Measurements from ENCODE around the gene ENTHD1.

The ENTHD1 gene

GRCh38 chr22:39797528-39798147 lies 95.9 kb downstream of the ENTHD1 start:
- no peak overlapping the region for H2AFZ ChIP-seq (ENCODE audit: low read length, unreplicated experiment)
- H3K4me3 ChIP-seq (ENCODE audit: low read depth, low read length) = no peak overlapping the region
- H3K36me3 ChIP-seq (ENCODE audit: insufficient read depth, low read length) = no peaks in the 10 kb centered on the region
- H3K4me1 ChIP-seq (ENCODE audit: control insufficient read depth, insufficient read depth, low read length, unreplicated experiment) = no peaks in the 10 kb centered on the region
- no peaks in the 10 kb centered on the region for H3K79me2 ChIP-seq (ENCODE audit: control insufficient read depth, insufficient read depth, low read length, unreplicated experiment)
- H3K27ac ChIP-seq (ENCODE audit: low read depth, low read length) = no peak overlapping the region
- peaks cover 31% of the 10 kb centered on the region; the same call in 1 of the 2 replicates for H3K27me3 ChIP-seq (ENCODE audit: insufficient read depth, low read length)

- Histone ChIP-seq H3K4me1 (ENCODE audit: control insufficient read depth, insufficient read depth, low read length, unreplicated experiment) (no peaks in the 10 kb centered on the region), H3K79me2 (ENCODE audit: control insufficient read depth, insufficient read depth, low read length, unreplicated experiment) (no peaks in the 10 kb centered on the region), H3K27me3 (ENCODE audit: insufficient read depth, low read length) (peaks cover 25% of the 10 kb centered on the region; the same call in 1 of the 2 replicates), H3K4me3 (ENCODE audit: low read depth, low read length) (no peak overlapping the region), H3K36me3 (ENCODE audit: insufficient read depth, low read length) (no peaks in the 10 kb centered on the region), H2AFZ (ENCODE audit: low read length, unreplicated experiment) (no peak overlapping the region), H3K27ac (ENCODE audit: low read depth, low read length) (no peak overlapping the region)
Observed at GRCh38 chr22:39789788-39790187, 103.8 kb downstream of the ENTHD1 start.

GRCh38 chr22:39785232-39785631 lies 108.3 kb downstream of the ENTHD1 start:
- Histone ChIP-seq H2AFZ (ENCODE audit: low read length, unreplicated experiment) (no peak overlapping the region), H3K79me2 (ENCODE audit: control insufficient read depth, insufficient read depth, low read length, unreplicated experiment) (no peaks in the 10 kb centered on the region), H3K4me1 (ENCODE audit: control insufficient read depth, insufficient read depth, low read length, unreplicated experiment) (no peaks in the 10 kb centered on the region), H3K27ac (ENCODE audit: low read depth, low read length) (no peak overlapping the region), H3K4me3 (ENCODE audit: low read depth, low read length) (no peak overlapping the region), H3K27me3 (ENCODE audit: insufficient read depth, low read length) (peaks cover 33% of the 10 kb centered on the region), H3K36me3 (ENCODE audit: insufficient read depth, low read length) (no peaks in the 10 kb centered on the region)

GRCh38 chr22:39777716-39778454 lies 115.7 kb downstream of the ENTHD1 start:
- H3K36me3 ChIP-seq (ENCODE audit: insufficient read depth, low read length) = no peaks in the 10 kb centered on the region
- no peaks in the 10 kb centered on the region for H3K4me1 ChIP-seq (ENCODE audit: control insufficient read depth, insufficient read depth, low read length, unreplicated experiment)
- H3K27me3 ChIP-seq (ENCODE audit: insufficient read depth, low read length) = peaks cover 57% of the 10 kb centered on the region
- no peak overlapping the region for H2AFZ ChIP-seq (ENCODE audit: low read length, unreplicated experiment)
- no peak overlapping the region for H3K27ac ChIP-seq (ENCODE audit: low read depth, low read length)
- no peak overlapping the region for H3K4me3 ChIP-seq (ENCODE audit: low read depth, low read length)
- H3K79me2 ChIP-seq (ENCODE audit: control insufficient read depth, insufficient read depth, low read length, unreplicated experiment) = no peaks in the 10 kb centered on the region

GRCh38 chr22:39776295-39777009 lies 117.1 kb downstream of the ENTHD1 start:
- Histone ChIP-seq H3K4me1 (ENCODE audit: control insufficient read depth, insufficient read depth, low read length, unreplicated experiment) (no peaks in the 10 kb centered on the region), H3K79me2 (ENCODE audit: control insufficient read depth, insufficient read depth, low read length, unreplicated experiment) (no peaks in the 10 kb centered on the region), H3K36me3 (ENCODE audit: insufficient read depth, low read length) (no peaks in the 10 kb centered on the region), H2AFZ (ENCODE audit: low read length, unreplicated experiment) (no peak overlapping the region), H3K27me3 (ENCODE audit: insufficient read depth, low read length) (peaks cover 60% of the 10 kb centered on the region), H3K4me3 (ENCODE audit: low read depth, low read length) (no peak overlapping the region), H3K27ac (ENCODE audit: low read depth, low read length) (no peak overlapping the region)

GRCh38 chr22:39773976-39774539 lies 119.5 kb downstream of the ENTHD1 start:
- Histone ChIP-seq H3K4me1 (ENCODE audit: control insufficient read depth, insufficient read depth, low read length, unreplicated experiment) (no peaks in the 10 kb centered on the region), H3K36me3 (ENCODE audit: insufficient read depth, low read length) (no peaks in the 10 kb centered on the region), H2AFZ (ENCODE audit: low read length, unreplicated experiment) (no peak overlapping the region), H3K27ac (ENCODE audit: low read depth, low read length) (no peak overlapping the region), H3K79me2 (ENCODE audit: control insufficient read depth, insufficient read depth, low read length, unreplicated experiment) (no peaks in the 10 kb centered on the region), H3K27me3 (ENCODE audit: insufficient read depth, low read length) (peaks cover 63% of the 10 kb centered on the region), H3K4me3 (ENCODE audit: low read depth, low read length) (no peak overlapping the region)

- peaks cover 63% of the 10 kb centered on the region for H3K27me3 ChIP-seq (ENCODE audit: insufficient read depth, low read length)
- H3K36me3 ChIP-seq (ENCODE audit: insufficient read depth, low read length) = no peaks in the 10 kb centered on the region
- H3K4me1 ChIP-seq (ENCODE audit: control insufficient read depth, insufficient read depth, low read length, unreplicated experiment) = no peaks in the 10 kb centered on the region
- no peak overlapping the region for H3K27ac ChIP-seq (ENCODE audit: low read depth, low read length)
- no peak overlapping the region for H2AFZ ChIP-seq (ENCODE audit: low read length, unreplicated experiment)
- no peak overlapping the region for H3K4me3 ChIP-seq (ENCODE audit: low read depth, low read length)
- H3K79me2 ChIP-seq (ENCODE audit: control insufficient read depth, insufficient read depth, low read length, unreplicated experiment) = no peaks in the 10 kb centered on the region
Observed at GRCh38 chr22:39773503-39773902, 120.1 kb downstream of the ENTHD1 start.

GRCh38 chr22:39771486-39771885 lies 122.1 kb downstream of the ENTHD1 start:
- Histone ChIP-seq H3K36me3 (ENCODE audit: insufficient read depth, low read length) (no peaks in the 10 kb centered on the region), H3K79me2 (ENCODE audit: control insufficient read depth, insufficient read depth, low read length, unreplicated experiment) (no peaks in the 10 kb centered on the region), H3K27me3 (ENCODE audit: insufficient read depth, low read length) (peaks cover 75% of the 10 kb centered on the region), H3K4me3 (ENCODE audit: low read depth, low read length) (no peak overlapping the region), H3K27ac (ENCODE audit: low read depth, low read length) (no peak overlapping the region), H2AFZ (ENCODE audit: low read length, unreplicated experiment) (no peak overlapping the region), H3K4me1 (ENCODE audit: control insufficient read depth, insufficient read depth, low read length, unreplicated experiment) (no peaks in the 10 kb centered on the region)

GRCh38 chr22:39765661-39766060 lies 127.9 kb downstream of the ENTHD1 start:
- H3K27me3 ChIP-seq (ENCODE audit: insufficient read depth, low read length) = peaks cover 40% of the 10 kb centered on the region

GRCh38 chr22:39765046-39765445 lies 128.5 kb downstream of the ENTHD1 start:
- Histone ChIP-seq H3K27me3 (ENCODE audit: insufficient read depth, low read length) (peaks cover 43% of the 10 kb centered on the region), H3K4me3 (ENCODE audit: low read depth, low read length) (no peak overlapping the region), H2AFZ (ENCODE audit: low read length, unreplicated experiment) (no peak overlapping the region), H3K27ac (ENCODE audit: low read depth, low read length) (no peak overlapping the region), H3K79me2 (ENCODE audit: control insufficient read depth, insufficient read depth, low read length, unreplicated experiment) (no peaks in the 10 kb centered on the region), H3K36me3 (ENCODE audit: insufficient read depth, low read length) (no peaks in the 10 kb centered on the region), H3K4me1 (ENCODE audit: control insufficient read depth, insufficient read depth, low read length, unreplicated experiment) (no peaks in the 10 kb centered on the region)

More at GRCh38 chr22:39765661-39766060, 127.9 kb downstream of the ENTHD1 start:
- H3K36me3 ChIP-seq (ENCODE audit: insufficient read depth, low read length) = no peaks in the 10 kb centered on the region
- H2AFZ ChIP-seq (ENCODE audit: low read length, unreplicated experiment) = no peak overlapping the region
- no peak overlapping the region for H3K4me3 ChIP-seq (ENCODE audit: low read depth, low read length)
- H3K4me1 ChIP-seq (ENCODE audit: control insufficient read depth, insufficient read depth, low read length, unreplicated experiment) = no peaks in the 10 kb centered on the region
- H3K27ac ChIP-seq (ENCODE audit: low read depth, low read length) = no peak overlapping the region
- no peaks in the 10 kb centered on the region for H3K79me2 ChIP-seq (ENCODE audit: control insufficient read depth, insufficient read depth, low read length, unreplicated experiment)
